Measurements from ENCODE around the gene NAA50. TPM values are rescaled to one million over a fixed set of nuclear protein-coding genes. Genes with fewer than 3 reads are reported as not detected.

The NAA50 gene
- total RNA-seq, 1 experiment from 2014 or later, result 188 TPM

- Mint-ChIP-seq H3K36me3 (ENCODE audit: insufficient read depth, unreplicated experiment) (no peaks in the 10 kb centered on the region), H3K4me1 (ENCODE audit: low read depth, unreplicated experiment) (peaks cover 7% of the 10 kb centered on the region), H3K27ac (ENCODE audit: unreplicated experiment) (no peak overlapping the region), H3K4me3 (ENCODE audit: unreplicated experiment) (no peak overlapping the region), H3K27me3 (ENCODE audit: insufficient read depth, unreplicated experiment) (no peaks in the 10 kb centered on the region), H3K9me3 (ENCODE audit: unreplicated experiment) (no peaks in the 10 kb centered on the region)
- POLR2A ChIA-PET, result no interaction called here
- Histone ChIP-seq H3K36me3 (ENCODE audit: control insufficient read depth, insufficient read depth, low read length) (no peaks in the 10 kb centered on the region), H3K4me1 (peaks cover 6% of the 10 kb centered on the region; the same call in 1 of the 2 replicates), H3K27me3 (replicated peaks; ENCODE audit: control insufficient read depth, insufficient read depth, low read length) (no peaks in the 10 kb centered on the region), H3K4me3 (ENCODE audit: low read depth, low read length) (no peak overlapping the region), H3K9me3 (no peaks in the 10 kb centered on the region)
- CTCF ChIA-PET, result no interaction called here
- BruUV-seq (replicated peaks), result no TSS peak
- DNase-seq, result no peak
- intact Hi-C loops (cut with micrococcal nuclease; ENCODE audit: unreplicated experiment), result no loop called here
- TF ChIP-seq, protein P1, sequence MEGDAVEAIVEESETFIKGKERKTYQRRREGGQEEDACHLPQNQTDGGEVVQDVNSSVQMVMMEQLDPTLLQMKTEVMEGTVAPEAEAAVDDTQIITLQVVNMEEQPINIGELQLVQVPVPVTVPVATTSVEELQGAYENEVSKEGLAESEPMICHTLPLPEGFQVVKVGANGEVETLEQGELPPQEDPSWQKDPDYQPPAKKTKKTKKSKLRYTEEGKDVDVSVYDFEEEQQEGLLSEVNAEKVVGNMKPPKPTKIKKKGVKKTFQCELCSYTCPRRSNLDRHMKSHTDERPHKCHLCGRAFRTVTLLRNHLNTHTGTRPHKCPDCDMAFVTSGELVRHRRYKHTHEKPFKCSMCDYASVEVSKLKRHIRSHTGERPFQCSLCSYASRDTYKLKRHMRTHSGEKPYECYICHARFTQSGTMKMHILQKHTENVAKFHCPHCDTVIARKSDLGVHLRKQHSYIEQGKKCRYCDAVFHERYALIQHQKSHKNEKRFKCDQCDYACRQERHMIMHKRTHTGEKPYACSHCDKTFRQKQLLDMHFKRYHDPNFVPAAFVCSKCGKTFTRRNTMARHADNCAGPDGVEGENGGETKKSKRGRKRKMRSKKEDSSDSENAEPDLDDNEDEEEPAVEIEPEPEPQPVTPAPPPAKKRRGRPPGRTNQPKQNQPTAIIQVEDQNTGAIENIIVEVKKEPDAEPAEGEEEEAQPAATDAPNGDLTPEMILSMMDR (IDR thresholded peaks at IDR 0.05; ENCODE audit: insufficient read depth in 1 of 2, low read depth in 1 of 2, low read length in 1 of 2, severe bottlenecking in 1 of 2, unreplicated experiment in 1 of 2), result no peak
Measured at GRCh38 chr3:113776564-113776963, 30.5 kb upstream of the NAA50 start.

GRCh38 chr3:113775516-113775915 is 29.5 kb upstream of the NAA50 start:
- BruUV-seq (replicated peaks), result no TSS peak
- no peak overlapping the region for H3K27ac Mint-ChIP-seq (ENCODE audit: unreplicated experiment)
- CTCF ChIA-PET, result no interaction called here

GRCh38 chr3:113773381-113773780 is 27.3 kb upstream of the NAA50 start:
- POLR2A ChIA-PET, result no interaction called here
- no peak overlapping the region for H3K4me3 Mint-ChIP-seq (ENCODE audit: unreplicated experiment)

More at GRCh38 chr3:113775516-113775915, 29.5 kb upstream of the NAA50 start:
- Histone ChIP-seq H3K27me3 (replicated peaks; ENCODE audit: control insufficient read depth, insufficient read depth, low read length) (no peaks in the 10 kb centered on the region), H3K4me1 (peaks cover 6% of the 10 kb centered on the region; the same call in 1 of the 2 replicates), H3K9me3 (no peaks in the 10 kb centered on the region), H3K36me3 (ENCODE audit: control insufficient read depth, insufficient read depth, low read length) (no peaks in the 10 kb centered on the region), H3K4me3 (ENCODE audit: low read depth, low read length) (no peak overlapping the region)
- DNase-seq, result no peak
- no peaks in the 10 kb centered on the region for H3K27me3 Mint-ChIP-seq (ENCODE audit: insufficient read depth, unreplicated experiment)
- H3K36me3 Mint-ChIP-seq (ENCODE audit: insufficient read depth, unreplicated experiment), result no peaks in the 10 kb centered on the region
- intact Hi-C loops (cut with micrococcal nuclease; ENCODE audit: unreplicated experiment), result no loop called here
- TF ChIP-seq, protein P1 (IDR thresholded peaks at IDR 0.05; ENCODE audit: insufficient read depth in 1 of 2, low read depth in 1 of 2, low read length in 1 of 2, severe bottlenecking in 1 of 2, unreplicated experiment in 1 of 2), result no peak
- no peak overlapping the region for H3K4me3 Mint-ChIP-seq (ENCODE audit: unreplicated experiment)
- H3K4me1 Mint-ChIP-seq (ENCODE audit: low read depth, unreplicated experiment), result peaks cover 7% of the 10 kb centered on the region
- H3K9me3 Mint-ChIP-seq (ENCODE audit: unreplicated experiment), result no peaks in the 10 kb centered on the region
- POLR2A ChIA-PET, result no interaction called here

More at GRCh38 chr3:113773381-113773780, 27.3 kb upstream of the NAA50 start:
- intact Hi-C loops (cut with micrococcal nuclease; ENCODE audit: unreplicated experiment), result no loop called here
- CTCF ChIA-PET, result no interaction called here
- H3K9me3 Mint-ChIP-seq (ENCODE audit: unreplicated experiment), result no peaks in the 10 kb centered on the region
- no peak for DNase-seq
- no TSS peak for BruUV-seq (replicated peaks)
- Histone ChIP-seq H3K9me3 (no peaks in the 10 kb centered on the region), H3K4me3 (ENCODE audit: low read depth, low read length) (no peak overlapping the region), H3K4me1 (peaks cover 6% of the 10 kb centered on the region; the same call in 1 of the 2 replicates), H3K27me3 (replicated peaks; ENCODE audit: control insufficient read depth, insufficient read depth, low read length) (no peaks in the 10 kb centered on the region), H3K36me3 (ENCODE audit: control insufficient read depth, insufficient read depth, low read length) (no peaks in the 10 kb centered on the region)
- TF ChIP-seq, protein P1 (IDR thresholded peaks at IDR 0.05; ENCODE audit: insufficient read depth in 1 of 2, low read depth in 1 of 2, low read length in 1 of 2, severe bottlenecking in 1 of 2, unreplicated experiment in 1 of 2), result no peak
- H3K4me1 Mint-ChIP-seq (ENCODE audit: low read depth, unreplicated experiment), result peaks cover 7% of the 10 kb centered on the region
- H3K27me3 Mint-ChIP-seq (ENCODE audit: insufficient read depth, unreplicated experiment), result no peaks in the 10 kb centered on the region
- H3K36me3 Mint-ChIP-seq (ENCODE audit: insufficient read depth, unreplicated experiment), result no peaks in the 10 kb centered on the region
- no peak overlapping the region for H3K27ac Mint-ChIP-seq (ENCODE audit: unreplicated experiment)

Measured in Caco-2 (cell line).